SK-N-DZ (cell line): ENCODE results near the gene RBL2.
"Not testable (repeated sequence)": the region's sequence is repeated elsewhere in the genome, so short reads cannot be mapped to it uniquely, and the experiment has no call there.

Experiments used
- DNase-seq: peaks from one replicate; pipeline ENCODE4 v3.0.0-alpha.2; 2015; ENCODE audit warnings: low spot score

Gene RBL2

DNA sequence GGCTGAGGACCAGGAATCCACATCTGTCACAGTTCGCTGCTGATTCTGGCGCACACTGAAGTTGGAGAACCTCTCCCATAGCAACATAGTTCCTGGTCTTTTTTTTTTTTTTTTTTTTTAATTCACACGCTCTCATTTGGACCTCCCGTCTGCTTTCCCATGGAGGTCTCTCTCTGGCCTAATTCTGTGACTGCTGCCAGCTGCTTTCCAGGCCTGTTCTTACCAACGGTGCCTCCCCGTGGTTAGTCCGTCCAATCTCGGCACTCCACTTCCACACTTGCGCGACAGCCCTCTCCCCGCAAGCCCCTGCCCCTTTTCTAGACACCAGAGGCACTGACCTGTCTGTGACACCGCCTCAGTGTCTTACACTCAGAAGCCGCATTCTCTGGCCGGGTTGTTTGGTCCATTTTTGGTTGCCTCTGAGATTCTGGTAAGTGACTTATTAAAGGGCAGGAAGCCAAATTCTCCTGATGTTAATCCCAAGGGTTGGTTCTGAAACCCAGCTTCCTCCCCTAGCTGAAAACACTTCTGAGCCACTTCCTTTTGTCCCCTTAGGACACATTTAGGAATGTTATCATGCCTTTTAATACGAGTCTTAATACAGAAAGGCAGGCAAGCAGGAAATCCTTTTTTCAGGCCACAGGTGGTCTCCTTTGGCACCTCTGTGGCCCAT lies 69.9 kb downstream of the RBL2 start:
- DNase-seq, result peak; percentile 77

DNA sequence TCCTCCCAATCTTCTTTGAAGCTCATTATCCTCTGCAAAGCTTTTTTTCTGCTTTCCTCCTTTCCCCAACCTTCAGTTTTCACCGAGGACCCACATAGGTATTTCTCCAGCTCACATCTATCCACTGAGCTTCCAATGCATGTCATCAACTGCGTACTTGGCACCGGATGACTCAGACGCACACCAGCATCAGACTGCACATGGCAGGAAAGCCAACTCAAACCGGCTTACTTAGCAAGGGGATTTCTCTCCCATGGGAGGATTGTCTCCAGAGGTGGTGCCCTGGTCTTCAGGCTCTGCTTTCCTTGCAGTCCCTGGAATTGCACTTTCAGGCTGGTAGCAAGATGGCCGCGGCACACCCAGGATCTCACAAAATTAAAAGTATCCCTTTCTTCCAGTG lies 70.4 kb downstream of the RBL2 start:
- no peak for DNase-seq

DNA sequence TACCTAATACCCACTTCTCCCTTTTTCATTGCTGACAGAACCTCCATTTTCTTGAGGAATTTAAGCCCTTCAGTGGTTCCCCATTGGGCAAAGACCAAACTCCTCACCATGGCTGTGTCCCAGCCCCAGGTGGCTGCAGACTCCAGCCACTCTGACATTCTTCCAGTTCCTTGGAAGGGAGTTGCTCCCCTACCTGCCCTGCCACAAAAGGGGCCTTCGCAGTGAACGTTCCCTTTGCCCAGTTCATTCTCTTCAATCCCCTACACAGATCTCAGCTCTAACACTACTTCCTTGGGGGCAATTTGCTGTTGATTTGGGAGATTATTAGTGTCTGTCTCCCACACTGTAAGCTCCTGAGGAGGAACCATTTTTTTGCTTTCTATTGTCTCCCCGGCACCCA lies 72.0 kb downstream of the RBL2 start:
- no peak for DNase-seq

DNA sequence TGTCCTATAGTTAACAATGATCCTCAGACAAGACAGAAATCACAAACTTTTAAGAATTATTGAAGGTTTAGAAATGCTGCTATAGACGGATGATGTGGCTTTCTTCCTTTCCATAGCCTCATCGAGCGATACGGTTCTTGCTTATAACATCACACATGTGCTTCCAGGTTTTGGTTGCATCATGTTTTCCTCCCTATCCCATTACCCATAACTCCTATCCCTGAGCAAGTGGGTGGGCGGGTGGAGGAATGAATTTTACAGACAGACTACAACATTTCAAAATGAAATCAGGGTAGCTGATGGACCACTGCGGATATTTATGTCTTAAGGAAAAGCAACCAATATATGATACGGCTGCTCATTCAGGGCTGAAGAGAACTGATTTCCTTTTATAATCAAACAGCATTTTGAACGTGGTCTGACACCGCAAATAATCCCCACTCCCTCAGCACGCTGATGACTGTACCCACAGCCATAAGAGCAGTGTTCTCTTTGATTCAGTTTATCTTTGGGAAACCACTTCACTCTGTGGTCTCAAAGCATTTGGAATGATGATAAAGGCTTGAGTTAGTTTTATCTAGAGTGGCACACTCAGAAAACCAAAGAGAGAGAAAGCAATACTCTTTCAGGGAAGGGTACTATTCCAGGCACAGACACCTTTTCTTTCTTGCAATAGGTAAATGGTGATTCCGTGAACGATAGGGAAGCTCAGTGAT lies 73.4 kb downstream of the RBL2 start:
- no peak for DNase-seq

DNA sequence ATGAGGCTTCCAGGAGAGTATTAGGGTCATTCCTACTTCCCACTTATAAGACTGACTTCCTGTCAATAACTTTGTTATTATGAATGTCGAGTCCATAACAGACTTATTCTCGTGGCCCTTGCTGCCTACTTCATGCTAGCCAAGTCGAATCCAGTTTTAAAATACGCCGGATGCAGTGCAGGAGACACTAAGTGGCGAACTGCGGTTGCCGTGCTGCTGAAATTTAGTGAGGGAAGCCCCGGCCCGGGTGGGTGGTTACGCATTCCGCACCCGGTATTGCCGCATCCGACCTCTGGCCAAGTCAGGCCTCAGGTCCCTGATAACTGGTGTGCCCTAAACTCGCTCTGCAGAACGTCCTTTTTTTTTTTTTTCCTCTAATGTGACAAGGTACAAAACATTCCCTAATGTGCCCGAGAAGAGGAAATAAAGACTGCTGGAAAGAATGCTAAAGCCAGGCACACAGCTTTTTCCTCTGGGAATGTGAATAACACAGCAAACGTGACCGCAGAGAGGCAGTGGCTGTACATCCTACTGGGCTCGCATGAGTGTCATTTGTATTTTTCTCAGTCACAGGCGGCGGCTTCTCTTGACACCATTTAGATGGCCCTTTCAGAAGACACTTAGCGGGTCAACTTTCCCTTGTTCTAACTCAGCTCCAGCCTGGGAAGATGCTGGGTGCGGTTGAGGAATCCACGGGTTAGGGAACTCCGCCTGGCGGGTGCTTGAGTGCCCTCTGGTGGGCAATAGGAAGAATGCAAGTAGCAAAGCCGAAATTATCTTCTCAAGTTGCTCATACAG lies 75.8 kb downstream of the RBL2 start:
- peak; percentile 69 for DNase-seq

DNA sequence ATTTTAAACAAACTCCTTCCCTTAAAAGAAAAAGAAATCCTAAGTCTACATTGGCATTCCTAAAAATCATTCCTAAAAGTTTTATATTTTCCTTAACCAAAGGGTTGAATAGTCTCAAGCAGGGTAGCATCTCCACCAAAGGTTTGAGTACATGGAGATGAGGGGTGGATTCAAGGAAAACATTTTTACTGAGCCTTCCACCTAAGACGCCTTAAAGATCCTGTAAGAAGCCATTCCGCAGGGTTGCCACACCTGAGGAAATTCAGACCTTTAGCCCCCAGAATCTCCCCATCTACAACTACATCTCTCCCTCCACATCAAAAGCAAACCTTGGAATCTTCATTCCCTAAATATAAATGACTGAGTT lies 76.4 kb downstream of the RBL2 start:
- DNase-seq, result no peak

DNA sequence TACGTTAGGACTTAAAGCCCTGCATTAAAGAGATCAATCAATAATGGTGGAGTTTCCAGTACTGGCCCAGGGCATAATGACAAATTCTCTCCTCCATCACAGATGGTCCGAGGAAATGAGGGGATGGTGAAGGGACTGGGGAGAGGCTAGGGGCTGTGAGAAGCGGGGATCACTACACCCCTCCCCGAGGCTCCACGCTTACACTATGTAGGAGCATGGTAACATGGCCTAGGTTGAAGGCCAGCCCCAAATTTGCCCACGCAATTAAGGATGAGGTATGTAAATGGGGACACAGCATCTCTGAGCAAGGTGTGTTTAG lies 76.8 kb downstream of the RBL2 start:
- DNase-seq, result no peak

DNA sequence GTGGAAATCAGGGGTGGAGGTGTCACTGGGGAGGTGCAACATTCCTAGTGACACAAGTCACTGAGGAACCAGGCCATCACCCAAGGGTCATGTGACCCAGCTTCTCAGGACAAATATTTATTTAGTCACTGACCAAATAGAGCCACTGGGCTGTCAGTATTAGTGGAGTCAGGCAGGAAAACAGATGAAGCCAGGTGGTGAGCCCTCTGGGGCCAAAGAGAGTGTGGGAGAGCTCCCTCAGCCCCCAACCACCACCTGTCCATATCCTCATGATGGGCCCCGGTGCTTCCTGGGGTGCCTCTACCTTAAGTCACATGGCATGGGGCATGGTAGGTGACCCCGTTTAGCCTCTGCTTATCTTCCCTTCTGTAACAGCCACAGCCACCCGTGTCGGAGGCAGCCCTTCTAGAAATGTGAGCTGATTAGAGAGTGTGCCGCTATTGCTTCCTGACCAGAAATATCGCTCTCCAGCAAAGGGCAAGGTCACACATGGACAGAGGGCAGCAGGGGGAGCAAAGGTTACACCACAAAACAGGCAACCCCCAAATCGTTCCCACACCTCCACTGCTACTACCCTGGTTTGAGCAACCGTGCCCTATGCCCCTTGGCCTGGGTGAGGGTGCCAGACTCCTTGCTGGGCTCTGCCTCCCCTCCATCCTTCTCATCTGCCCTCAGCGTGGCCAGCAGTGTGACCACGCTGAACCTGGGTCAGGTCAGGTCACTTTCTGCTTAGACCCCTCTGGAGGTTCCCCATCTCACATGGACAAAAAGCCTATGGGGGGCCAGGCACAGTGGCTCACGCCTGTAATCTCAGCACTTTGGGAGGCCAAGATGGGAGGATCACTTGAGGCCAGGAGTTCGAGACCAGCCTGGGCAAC lies 77.4 kb downstream of the RBL2 start:
- no peak for DNase-seq

DNA sequence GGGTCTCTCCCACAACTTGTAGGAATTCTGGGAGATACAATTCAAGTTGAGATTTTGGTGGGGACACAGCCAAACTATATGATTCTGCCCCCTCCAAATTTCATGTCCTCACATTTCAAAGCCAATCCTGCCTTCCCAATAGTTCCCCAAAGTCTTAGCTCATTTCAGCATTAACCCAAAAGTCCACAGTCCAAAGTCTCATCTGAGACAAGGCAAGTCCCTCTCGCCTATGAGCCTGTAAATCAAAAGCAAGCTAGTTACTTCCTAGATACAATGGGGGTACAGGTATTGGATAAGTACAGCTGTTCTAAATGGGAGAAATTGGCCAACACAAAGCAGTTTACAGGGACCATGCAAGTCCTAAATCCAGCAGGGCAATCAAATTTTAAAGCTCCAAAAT lies 78.5 kb downstream of the RBL2 start:
- not testable (repeated sequence) for DNase-seq

DNA sequence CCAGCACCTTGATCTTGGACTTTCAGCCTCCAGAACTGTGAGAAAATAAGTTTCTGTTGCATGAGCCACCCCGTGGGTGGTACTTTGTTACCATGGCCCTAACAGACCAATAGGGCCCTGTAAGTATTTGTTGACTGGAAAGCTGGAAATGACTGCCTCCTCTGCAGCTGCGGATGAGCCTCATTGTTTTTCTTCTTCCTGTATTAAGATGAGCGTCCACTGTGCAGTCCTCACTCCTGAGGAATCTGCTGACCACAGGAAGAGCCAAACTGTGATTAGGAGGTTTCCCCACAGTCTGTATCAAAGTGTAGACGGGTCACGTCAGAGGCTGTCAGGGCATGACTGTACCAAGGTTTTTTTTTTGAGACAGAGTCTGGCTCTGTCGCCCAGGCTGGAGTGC lies 81.0 kb downstream of the RBL2 start:
- DNase-seq, result no peak

DNA sequence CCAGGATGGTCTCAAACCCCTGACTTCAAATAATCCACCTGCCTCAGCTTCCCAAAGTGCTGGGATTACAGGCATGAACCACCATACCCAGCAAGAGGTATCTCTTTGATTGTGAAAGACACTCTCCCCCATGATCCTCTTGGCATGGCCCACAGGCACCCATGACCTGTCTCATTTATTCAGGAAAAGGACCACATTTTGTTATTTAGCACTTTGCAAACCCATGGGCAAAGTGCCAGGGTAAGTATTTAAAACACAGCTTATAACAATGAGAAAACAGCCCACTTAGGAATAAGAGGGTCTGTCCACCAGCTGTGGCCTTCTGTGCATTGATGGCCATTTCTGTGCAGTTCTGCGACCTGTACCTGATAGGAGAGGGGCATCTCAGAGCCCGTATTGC lies 81.5 kb downstream of the RBL2 start:
- DNase-seq, result no peak

DNA sequence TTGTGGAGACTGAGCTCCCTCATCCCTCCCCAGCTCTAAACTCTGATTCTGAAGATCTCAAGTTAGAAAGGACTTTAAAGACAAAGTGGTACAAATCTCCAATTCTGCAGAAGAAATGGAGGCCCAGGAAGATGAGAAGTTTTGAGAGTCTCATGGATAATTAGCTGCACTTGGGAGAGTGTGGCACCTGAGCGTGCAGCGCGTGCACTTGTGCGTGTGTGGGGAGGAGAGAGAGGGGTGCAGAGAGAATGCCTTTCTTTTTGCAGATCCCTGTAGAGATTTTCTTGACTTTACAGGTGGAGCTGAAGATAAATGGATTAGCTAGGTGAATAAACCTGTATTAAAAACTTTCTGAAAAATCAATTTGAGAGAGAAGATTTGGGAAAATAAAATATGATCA lies 83.6 kb downstream of the RBL2 start:
- no peak for DNase-seq

DNA sequence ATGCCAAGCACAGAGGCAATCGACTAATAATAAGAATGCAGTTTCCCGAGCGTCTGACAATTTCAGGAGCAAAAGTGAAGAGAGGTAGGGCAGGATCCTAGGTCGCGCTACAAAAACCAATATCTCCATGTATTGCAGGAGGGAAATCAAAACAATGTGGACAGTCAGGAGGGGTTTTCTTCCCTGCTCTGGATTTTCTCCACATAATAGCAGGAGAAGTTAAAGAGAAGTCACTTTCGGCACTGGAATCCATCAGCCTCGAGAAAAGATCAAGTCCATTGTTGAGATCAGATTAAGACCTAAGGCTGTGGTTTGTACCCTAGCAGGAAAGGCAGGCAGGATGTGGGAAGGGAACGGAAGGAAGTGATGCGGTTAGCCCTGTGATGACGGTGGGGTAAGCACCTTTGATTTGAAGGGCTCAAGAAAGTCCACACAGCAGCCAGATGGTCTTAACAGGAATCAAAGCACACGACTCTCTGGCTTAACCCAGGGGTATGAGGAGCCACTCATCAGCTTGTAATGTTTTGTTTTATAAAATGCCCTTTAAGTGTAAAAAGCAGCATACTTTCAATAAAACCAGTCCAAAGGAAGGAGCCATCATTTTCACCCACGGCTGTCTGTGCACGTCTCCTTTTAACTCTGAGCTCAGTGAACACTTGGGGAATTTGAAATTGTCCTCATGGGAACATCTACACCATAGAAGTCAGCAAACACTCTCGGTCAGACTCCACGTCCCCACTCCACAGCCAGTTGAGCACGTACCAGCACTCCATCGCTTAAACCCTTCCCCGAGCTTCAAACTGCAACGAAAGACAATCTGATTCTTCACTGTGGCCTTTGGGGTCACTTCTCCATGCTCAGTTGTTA lies 84.5 kb downstream of the RBL2 start:
- peak; percentile 48 for DNase-seq

DNA sequence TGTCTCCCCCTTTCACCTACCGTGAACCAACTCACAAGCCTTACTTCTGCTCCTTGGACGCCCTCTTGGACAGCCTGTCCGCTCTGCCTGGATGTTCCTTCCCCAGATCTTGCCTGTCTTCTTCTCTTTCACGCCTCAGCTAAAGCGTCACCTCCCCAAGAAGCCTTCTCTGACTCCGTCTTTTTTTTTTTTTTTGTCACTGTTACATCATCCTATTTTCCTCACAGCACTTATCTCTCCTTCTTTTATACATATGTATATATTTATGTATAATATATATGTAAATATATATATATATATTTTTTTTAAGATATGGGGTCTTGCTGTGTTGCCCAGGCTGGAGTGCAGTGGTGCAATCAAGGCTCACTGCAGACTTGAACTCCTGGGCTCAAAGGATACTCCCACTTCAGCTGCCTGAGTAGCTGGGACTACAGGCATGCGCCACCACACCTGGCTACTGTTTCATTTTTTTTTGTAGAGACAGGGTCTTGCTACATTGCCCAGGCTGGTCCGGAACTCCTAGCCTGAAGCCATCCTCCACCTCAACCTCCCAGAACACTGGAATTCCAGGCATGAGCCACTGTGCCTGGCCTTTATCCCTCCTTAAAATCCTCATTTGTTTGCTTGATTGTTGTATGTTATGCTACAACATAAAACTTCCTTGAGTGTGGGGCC lies 85.3 kb downstream of the RBL2 start:
- DNase-seq, result no peak

DNA sequence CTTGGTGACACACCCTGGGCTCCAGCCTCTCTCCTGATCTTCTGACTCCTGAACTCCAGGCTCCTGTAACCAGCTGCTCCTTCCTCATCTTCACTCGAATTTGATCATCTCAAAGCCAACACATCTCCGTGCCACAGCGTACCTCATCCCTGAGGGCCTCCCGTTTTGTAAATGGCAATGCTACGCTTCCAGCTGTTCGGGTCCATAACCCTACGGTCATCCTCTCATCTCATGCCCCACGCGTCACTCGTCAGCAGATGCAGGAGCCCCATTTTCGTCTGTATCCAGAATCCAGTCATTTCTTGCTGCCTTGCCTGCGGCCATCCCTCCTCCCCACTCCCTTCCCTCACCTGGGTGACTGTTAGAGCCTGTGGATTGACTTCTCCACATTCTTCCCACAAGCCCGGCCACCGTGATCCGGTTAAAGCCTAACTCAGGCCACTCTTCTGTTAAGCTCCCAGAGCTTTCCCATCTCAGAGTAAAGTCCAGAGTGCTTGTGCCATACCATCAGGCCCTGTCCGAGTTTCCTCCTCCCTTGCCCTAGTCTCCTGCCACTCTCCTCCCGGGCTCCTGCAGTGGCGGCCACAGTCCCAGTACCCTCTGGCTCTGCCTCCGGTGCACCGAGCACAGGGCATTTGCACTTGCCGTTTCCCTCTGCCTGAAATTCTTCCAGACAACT lies 89.0 kb downstream of the RBL2 start:
- no peak for DNase-seq

DNA sequence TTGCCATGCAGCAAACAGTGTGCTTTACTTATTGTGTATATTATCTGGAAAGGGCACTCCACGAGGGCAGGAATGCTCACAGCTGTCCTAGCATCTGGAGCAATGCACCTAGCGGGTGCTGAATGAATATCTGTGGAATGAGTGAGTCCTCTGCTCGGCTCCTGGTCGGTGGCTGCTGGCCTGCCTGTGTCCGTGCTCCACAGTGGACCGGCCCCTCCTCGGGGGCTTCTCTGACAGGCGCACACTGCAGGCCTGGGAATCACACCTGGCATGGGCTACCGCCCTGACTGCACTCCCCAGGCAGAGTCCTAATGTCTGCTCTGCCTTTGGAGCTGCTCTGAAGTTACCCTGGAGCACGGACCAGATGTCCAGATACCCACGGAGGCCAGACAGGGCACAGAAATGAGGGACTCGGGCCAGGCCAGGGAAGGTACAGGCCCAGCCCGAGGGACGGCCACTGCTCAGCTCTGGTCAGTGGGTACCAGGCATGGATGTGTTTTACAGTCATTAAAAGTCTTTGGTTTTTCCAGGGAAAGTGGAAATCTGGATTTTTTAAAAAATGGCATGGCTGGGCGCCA lies 89.8 kb downstream of the RBL2 start:
- no peak for DNase-seq

DNA sequence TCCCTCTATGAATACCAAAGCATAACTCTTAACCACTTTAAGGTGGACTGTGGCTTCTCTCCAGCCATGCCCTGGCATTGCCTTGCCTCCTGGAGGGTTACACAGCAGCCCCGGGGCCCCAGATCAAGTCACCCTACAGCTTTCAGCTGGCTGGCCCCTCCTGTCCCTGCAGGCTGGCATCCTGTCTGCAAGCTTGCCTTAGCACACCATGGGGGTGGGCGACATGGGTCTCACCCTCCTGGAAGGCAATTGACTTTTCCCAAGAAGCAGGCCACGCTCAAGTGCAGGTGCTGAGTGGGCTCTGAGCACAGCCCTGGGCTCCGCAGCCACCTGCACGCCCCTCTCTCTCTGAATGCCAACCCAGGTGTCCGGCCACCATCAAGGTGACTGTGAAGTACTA lies 94.5 kb downstream of the RBL2 start:
- DNase-seq, result no peak

DNA sequence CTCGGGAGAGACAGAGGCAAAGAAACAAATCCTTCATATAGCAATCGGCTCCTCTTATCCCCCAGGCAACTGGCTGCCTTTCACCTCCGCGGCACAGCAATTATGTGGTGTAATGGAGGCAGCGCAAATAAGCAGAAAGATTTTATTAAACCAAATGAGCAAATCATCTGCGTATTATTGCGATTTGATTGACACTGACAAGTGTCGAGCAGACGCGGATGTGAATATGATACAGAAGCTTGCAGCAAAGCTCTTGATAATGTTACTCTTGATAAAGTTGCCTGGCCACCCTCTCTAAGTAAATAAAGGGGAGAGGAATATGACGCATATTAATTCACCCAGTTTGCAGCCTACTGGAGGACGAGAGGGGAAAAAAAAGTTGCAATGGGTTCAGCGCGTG lies 95.2 kb downstream of the RBL2 start:
- DNase-seq, result no peak

DNA sequence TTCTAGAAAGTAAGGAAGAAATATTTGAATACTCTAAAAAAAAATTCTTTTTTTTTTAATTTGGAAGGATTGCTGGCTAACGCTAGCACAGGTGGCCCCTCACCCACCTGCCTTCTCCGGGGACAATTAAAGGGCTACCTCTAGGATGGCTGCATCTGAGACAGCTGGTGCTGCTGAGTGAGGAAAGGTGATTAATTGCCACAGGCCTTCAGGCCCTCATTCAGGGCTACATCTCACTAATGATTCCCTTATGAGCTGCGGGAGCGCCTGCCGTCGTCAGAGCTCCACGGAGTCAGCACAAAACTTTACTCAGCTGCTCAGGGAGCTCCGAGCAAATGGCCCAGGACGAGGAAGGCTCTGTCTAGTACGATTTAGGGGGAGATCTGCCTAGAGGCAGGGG lies 95.8 kb downstream of the RBL2 start:
- peak; percentile 32 for DNase-seq

DNA sequence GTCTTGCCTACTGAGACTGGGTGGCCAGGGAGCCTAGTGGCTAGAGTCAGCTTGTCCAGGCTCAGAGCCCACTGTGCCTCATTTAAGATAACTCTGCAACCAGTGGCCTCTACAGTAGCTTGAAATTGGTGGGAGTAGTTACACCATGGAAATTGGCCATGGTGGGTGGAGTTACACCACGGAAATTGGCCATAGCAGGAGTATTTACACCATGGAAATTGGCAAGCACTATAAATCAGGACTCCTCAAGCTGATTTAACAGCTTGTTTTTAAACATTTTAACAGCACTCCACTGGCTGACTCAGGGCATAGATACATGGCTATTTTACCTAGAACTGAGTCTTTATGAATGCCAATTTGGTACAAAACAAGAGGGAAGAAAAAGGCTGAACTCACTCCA lies 96.5 kb downstream of the RBL2 start:
- DNase-seq, result no peak
